Hepatic stellate cell (primary cell): ENCODE results near the gene ZNRF4.

Experiments
- DNase-seq: peaks from one replicate; pipeline ENCODE4 v3.0.0; 2011; ENCODE audit warnings: low spot score

The ZNRF4 gene

GRCh38 chr19:5443723-5444122, 11.5 kb upstream of the ZNRF4 start:
- DNase-seq, result no peak

GRCh38 chr19:5444431-5444830, 10.8 kb upstream of the ZNRF4 start:
- DNase-seq, result no peak

DNA sequence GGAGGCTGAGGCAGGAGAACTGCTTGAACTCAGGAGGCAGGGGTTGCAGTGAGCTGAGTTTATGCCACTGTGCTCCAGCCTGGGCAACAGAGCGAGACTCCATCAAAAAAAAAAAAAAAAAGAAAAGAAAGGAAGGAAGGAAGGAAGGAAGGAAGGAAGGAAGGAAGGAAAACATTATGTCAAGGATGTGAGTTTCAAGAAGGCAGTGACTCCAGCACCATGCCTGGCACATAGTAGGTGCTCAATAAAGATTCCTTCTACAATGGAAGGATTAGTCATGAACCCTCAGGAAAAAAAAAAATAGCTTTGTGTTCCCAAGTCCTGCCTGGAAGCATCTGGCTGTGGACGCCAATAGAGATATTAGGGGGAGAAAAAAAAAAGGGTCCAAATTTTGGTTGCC, 10.1 kb upstream of the ZNRF4 start:
- no peak for DNase-seq

DNA sequence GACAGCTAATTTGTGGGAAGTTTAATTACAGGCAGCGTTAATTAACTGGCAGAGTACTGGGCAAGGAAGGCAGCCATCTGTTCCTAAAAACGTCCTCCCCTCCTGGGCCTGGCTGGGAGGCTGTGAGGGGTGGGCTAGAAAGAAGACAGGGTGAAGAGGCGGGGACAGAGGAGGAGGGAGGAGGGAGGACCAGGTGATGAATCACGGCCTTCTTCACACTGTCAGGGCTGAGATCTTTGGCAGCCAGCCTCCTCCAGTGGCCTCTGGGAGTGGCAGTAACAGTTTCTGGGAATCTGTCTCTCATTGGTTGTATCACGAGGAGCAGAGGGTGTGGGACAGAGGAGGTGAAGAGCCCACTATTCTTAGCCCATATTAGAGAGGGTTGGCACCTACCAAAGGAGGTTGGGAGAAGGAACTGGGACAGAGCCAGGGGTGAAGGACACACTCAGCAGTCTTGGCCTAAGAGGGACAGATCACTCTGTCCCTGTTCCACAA, 9.6 kb upstream of the ZNRF4 start:
- DNase-seq, result no peak

- DNase-seq, result no peak
Observed at GRCh38 chr19:5447700-5448311, 7.4 kb upstream of the ZNRF4 start.

DNA sequence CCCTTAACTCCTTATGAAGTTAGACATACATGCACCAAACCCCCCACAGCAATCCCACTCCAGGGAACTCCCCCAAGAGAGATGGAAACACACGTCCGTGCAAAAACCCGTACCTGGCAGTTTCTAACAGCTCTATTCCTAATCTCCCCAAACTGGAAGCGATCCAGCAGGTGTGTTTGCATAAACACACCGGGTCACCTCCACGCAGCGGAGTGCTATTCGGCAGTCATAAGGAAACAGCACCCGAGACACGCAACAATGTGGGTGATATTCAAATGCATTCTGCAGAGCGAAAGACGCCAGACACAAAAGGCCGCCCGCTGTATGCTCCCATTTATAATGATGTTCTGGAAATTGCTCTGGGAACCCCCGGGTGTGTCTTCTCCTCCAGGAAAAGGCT, 6.8 kb upstream of the ZNRF4 start:
- no peak for DNase-seq

DNA sequence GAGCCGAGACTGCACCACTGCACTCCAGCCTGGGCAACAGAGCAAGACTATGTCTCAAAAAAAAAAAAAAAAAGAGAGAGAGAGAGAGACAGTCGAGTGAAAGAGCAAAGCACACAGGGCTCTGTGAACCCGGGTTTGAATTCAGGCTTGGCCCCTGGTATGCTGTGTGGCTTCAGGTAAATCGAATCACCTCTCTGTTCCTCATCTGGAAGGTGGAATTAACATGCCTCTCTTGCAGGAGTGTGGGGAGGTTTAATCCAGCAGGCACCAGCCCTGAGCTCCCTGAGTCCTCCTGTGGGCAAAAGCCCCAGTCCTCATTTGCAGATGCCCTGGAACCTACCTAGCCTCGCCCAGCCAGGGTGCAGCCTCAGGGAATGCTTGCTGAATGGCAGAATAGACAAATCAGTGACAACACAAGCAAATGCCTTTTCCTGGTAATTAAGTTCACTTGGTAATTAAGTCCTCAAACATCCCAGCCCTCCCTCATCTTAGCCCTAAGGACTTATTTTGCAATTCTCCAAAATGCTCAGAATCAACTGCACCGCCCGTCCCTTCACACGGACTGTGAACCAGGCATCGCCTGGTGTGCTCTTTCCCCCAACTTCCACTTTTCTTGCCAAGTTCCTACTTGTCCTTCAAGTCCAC, 4.6 kb upstream of the ZNRF4 start:
- no peak for DNase-seq

DNA sequence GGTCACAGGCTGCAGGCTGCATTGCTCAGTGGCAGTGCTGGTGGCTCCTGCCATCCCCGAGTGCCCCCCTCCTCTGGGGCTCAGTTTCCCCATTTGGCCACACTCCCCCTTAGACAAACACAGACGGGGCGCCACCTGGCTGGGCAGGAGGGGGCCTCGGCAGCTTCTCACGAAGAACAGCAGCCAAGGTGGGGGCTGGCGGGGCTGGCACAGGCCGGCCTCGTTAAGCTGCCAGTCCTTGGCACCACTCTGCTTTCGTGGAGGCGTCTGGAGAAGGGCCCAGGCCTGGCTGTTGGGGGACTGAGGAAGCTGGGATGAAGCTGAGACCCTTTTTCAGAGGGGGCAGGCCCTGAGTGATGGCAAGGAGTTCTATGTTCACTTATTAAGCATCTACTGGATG, 3.7 kb upstream of the ZNRF4 start:
- no peak for DNase-seq

GRCh38 chr19:5452594-5453565, 2.3 kb upstream of the ZNRF4 start:
- peak; percentile 41 for DNase-seq

DNA sequence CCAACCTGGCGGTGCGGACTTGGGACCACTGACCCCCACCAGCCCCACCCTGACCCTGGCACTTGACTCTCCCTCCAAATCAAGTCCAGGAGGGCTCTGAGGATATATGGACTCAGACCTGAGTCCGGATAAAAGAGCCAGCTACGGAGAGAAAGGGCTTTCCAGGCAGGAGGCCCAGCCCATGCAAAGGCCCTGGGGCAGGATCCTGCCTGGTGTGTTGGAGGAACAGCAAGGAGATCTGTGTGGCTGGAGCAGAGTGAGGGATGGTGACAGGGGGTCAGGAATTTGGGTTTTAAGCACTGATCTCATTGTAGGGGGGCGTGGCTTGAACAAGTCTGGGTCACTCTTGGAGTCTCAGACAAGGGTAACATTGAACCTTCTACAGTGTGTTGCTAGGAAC, 474 bp upstream of the ZNRF4 start:
- DNase-seq, result no peak

- DNase-seq, result no peak
Observed at GRCh38 chr19:5456130-5456840, 1.1 kb downstream of the ZNRF4 start.

- DNase-seq, result no peak
Observed at GRCh38 chr19:5456841-5457200, 1.6 kb downstream of the ZNRF4 start.

- DNase-seq, result no peak
Observed at GRCh38 chr19:5457709-5458108, 2.5 kb downstream of the ZNRF4 start.

- DNase-seq, result no peak
Observed at GRCh38 chr19:5458420-5458819, 3.2 kb downstream of the ZNRF4 start.

GRCh38 chr19:5459360-5459759, 4.1 kb downstream of the ZNRF4 start:
- no peak for DNase-seq

- DNase-seq, result no peak
Observed at GRCh38 chr19:5460748-5461147, 5.5 kb downstream of the ZNRF4 start.

DNA sequence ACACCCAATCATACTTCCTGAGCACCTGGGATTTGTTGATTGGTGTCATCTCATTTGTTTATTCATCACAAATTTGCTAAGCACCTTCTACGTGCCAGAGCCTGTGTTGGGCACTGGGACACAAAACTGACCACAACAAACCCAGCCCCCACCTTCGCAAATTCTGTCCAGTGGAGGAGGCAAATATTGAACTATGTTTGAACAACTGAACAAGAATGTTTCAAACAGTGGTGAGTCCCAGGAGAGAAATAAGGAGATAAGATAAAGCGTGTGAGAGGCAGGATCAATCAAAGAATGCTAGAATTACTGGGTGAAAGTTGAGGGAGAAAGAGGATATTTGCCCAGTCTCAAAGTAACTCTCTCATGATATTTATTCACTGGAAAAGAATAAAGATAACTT, 8.7 kb downstream of the ZNRF4 start:
- DNase-seq, result no peak

GRCh38 chr19:5466072-5466471, 10.9 kb downstream of the ZNRF4 start:
- no peak for DNase-seq

DNA sequence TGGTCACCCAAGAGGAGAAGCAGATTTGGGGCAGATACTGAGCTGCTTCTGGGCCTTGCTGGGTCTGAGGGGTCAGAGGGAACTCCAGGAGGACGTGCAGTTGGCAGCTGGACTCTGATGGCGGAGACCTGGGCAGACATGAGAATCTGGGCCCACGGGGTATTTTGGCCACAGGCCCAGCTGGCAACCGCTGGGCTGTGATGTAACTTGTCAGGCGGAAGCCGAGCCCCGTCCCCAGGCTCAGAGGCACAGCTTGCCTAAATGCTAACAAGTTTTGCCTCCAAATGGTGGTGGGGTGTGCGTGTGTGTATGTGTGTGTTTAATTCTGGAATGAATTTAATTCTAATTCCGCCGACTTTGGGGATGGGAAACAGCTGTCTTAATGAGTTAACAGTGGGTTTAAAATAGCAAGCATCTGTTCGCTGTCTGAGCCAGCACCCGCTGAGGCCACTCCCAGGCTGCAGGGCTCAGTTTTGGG, 11.6 kb downstream of the ZNRF4 start:
- no peak for DNase-seq

- DNase-seq, result no peak
Observed at GRCh38 chr19:5470264-5470671, 15.1 kb downstream of the ZNRF4 start.

- no peak for DNase-seq
Observed at GRCh38 chr19:5472286-5472685, 17.1 kb downstream of the ZNRF4 start.

DNA sequence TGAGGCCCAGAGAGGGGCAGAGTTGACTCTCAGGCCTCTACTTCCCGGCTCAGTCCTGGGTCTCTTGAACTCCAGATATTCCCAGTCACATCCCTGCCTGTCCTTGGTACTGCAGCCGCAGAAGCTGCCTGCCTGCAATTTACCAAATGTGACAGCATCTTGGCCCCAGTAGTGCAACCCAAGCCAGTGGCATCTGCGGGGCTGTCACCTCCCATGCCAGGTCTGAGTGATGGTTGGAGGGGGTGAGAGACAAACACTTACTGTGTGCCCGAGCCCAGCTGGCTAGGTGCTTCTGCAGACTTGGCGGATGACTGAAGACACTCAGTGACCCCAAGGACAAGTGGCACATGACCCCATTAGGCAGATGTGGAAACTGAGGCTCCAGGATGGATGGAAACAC, 18.4 kb downstream of the ZNRF4 start:
- no peak for DNase-seq
